Activated effector memory CD4-positive, alpha-beta T cell treated with anti-CD3 and anti-CD28 coated beads, Interleukin-2, amount 50 U/mL, for 16 hours (primary cell): ENCODE data around the gene MYL4.
"Not testable (repeated sequence)": the region's sequence is repeated elsewhere in the genome, so short reads cannot be mapped to it uniquely, and the experiment has no call there.

ENCODE experiments used
- DNase-seq: peaks from one replicate; pipeline ENCODE4 v3.0.0-alpha.2; 2020

Gene MYL4

GRCh38 chr17:47246120-47246519 lies 37.0 kb downstream of the MYL4 start:
- no peak for DNase-seq

- DNase-seq: no peak
Observed at GRCh38 chr17:47250855-47251254, 41.7 kb downstream of the MYL4 start.

GRCh38 chr17:47251421-47251940 lies 42.3 kb downstream of the MYL4 start:
- no peak for DNase-seq

- no peak for DNase-seq
Observed at GRCh38 chr17:47252209-47252608, 43.1 kb downstream of the MYL4 start.

- no peak for DNase-seq
Observed at GRCh38 chr17:47252766-47253512, 43.8 kb downstream of the MYL4 start.

GRCh38 chr17:47253541-47254402 lies 44.6 kb downstream of the MYL4 start, which contains the start of gene ITGB3:
Gene ITGB3 (plus strand): TSS chr17:47253827. CDS start chr17:47253862, 35 bp downstream.
- peak; percentile 85 for DNase-seq

- DNase-seq: no peak
Observed at GRCh38 chr17:47254403-47254943, 45.3 kb downstream of the MYL4 start.

- no peak for DNase-seq
Observed at GRCh38 chr17:47257651-47258339, 48.6 kb downstream of the MYL4 start.

- DNase-seq: no peak
Observed at GRCh38 chr17:47262586-47262985, 53.4 kb downstream of the MYL4 start.

- DNase-seq: no peak
Observed at GRCh38 chr17:47264166-47264565, 55.0 kb downstream of the MYL4 start.

GRCh38 chr17:47265983-47266541 lies 56.9 kb downstream of the MYL4 start:
- DNase-seq: no peak

GRCh38 chr17:47266782-47267181 lies 57.6 kb downstream of the MYL4 start:
- DNase-seq: no peak

GRCh38 chr17:47267354-47267828 lies 58.2 kb downstream of the MYL4 start:
- DNase-seq: no peak

GRCh38 chr17:47268964-47269363 lies 59.8 kb downstream of the MYL4 start:
- not testable (repeated sequence) for DNase-seq

- not testable (repeated sequence) for DNase-seq
Observed at GRCh38 chr17:47269561-47270280, 60.6 kb downstream of the MYL4 start.

- no peak for DNase-seq
Observed at GRCh38 chr17:47270946-47271705, 62.0 kb downstream of the MYL4 start.

- DNase-seq: no peak
Observed at GRCh38 chr17:47272491-47272890, 63.3 kb downstream of the MYL4 start.

GRCh38 chr17:47273245-47273644 lies 64.1 kb downstream of the MYL4 start:
- no peak for DNase-seq
